HG03060 (cell line): Measurements from ENCODE around the gene CA5A.
"Not testable (repeated sequence)": the region's sequence is repeated elsewhere in the genome, so short reads cannot be mapped to it uniquely, and the experiment has no call there.

ENCODE experiments used
- ATAC-seq: cut with Tn5 transposase; IDR thresholded peaks from one replicate; pipeline ENCODE4 v1.9.1; 2021; ENCODE audit warnings: low read depth, moderate number of reproducible peaks; ENCODE audit not compliant: unreplicated experiment

CA5A gene

DNA sequence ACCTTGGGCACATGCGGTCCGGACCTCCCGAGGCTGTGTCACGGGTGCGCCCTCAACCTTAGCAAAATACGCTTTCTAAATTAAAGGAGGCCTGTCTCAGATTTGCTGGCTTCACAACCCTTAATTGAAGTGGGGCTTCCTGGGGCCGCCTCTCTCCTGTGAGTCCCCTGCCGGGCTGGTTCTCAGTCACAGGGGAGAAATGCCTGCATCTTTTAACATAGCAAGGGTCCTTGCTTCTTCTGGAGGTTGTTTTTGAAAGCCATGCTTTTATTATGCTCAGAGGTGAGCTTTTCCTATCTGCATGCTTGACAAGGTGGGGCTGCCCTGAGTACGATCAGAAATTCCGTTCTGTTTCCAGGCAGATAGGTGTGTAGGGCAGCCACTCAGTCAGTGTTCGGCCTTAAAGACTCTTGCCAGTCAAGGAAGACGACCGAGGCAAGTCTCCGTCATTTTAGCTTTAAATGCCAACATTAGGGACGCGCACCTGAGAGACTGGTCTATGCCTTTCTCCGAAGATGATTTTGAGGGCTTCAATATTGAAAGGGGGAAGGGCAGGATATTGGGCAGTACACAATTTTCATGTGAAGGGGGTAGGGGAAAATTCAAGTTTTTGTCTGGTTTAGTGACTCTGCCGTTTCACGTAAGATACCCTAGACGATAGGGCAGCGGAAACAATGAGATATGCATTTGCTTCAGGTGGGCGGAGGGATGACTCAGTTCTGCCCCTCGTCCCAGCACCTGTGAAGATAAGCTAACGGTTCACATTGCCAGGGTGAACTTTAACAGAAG lies 61.5 kb downstream of the CA5A start:
- no peak for ATAC-seq

DNA sequence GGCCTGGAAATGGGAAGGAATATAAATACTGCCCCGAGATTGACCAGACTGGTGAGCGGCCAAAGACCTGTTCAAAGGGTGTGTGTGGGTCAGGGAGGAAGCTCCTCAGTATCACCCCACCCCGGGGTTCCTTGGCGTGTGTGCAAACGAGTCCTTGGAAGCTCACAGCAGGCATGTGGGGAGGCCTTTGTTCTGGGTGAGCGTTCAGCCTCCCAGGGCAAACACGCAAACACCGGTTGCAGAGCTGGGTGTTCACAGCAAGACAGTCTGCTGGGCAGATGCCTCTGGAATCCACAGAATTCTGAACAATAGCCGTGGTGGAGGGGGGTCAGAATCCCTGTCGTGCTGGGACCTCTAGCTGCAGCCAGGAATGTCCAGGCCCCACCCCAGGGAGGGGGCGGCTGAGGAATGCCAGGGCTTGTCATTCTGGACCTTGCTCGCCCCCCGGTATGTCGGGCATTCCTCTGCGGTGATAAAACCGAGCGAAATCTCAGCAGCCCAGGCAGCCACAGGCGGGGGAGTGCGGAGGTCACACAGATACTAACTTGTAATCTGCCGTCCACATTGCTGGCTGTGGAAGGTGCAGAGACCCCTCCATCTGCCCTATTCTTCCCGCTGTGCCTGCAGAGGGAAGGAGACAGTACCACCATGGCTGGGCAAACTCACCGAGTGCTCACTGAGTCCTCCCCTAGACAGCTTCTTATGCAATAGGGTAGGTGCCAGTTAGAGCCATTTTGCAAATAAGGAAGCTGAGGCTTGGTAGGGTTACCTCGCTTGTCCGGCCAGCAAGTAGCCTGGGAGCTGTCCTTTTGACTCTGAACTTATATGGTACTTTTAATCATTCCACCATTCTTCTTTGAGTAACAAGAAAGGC lies 65.7 kb downstream of the CA5A start:
- ATAC-seq, result not testable (repeated sequence)

DNA sequence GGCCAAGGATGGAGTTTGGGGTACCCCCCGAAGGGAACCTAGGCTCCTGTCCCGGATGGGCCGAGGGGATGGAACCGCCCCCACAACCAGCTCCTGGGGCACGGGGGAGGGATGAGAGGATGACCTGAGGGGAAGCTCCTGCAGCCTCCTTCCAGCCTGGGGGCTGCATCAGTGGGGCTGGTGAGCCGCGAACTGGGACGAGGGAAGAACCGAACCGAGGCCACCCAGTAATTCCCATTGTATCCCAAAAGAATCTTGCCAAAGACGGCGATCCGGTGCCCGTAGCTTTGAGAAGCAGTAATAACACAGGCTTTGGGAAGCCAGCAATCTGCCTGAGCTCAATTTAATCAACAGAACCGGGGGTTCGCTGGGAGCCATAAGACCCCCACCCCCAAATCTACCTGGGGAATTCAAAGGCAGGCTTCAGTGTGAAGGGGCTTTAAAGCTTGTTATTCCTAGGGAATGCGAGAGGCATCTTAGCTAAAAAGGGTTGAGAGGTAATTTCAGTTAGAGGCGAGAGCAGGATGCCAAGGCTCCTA lies 66.4 kb downstream of the CA5A start:
- ATAC-seq, result not testable (repeated sequence)

DNA sequence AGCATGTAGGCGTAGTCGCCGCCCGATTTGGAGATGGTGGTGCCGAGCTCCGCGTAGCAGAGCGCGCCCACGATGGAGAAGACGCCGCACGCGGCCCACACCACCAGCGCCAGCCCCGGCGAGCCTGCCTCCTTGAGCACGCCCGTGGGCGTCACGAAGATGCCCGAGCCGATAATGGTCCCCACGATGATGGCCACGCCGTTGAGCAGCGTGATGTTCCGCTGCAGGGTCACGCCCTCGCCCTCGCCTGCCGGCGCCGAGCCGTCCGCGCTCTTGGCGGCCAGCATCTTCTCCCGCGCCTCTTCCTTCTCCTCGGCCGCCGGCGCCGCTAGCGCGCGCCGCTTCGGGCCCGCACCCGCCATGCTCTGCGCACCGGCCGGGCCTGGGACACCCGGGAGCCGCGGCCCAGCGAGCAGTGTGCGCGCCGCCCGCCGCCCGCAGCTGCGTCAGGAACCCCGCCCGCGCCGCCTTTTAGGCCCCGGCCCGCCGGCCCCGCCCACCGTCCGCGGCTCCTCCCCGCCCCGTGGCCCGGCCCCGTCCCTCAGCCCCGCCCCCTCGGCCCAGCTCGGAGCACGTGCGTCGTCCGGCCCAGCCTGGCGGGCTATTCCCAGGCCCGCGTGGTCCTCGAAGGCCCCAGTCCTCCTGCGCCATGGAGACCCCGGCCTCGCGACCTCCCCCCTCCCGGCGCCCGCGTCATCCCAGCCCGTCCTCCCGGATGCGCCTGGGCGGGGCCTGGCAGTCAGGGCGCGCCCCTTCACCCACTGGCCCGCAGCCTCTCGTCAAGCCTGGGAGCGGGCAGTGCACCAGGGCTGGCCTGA lies 67.1 kb downstream of the CA5A start, which contains the start of gene SLC7A5:
SLC7A5 (minus strand) TSS at position 447 of the 818 bp plus-strand sequence; CDS start at position 362, 85 bp downstream.
- ATAC-seq, result not testable (repeated sequence)

DNA sequence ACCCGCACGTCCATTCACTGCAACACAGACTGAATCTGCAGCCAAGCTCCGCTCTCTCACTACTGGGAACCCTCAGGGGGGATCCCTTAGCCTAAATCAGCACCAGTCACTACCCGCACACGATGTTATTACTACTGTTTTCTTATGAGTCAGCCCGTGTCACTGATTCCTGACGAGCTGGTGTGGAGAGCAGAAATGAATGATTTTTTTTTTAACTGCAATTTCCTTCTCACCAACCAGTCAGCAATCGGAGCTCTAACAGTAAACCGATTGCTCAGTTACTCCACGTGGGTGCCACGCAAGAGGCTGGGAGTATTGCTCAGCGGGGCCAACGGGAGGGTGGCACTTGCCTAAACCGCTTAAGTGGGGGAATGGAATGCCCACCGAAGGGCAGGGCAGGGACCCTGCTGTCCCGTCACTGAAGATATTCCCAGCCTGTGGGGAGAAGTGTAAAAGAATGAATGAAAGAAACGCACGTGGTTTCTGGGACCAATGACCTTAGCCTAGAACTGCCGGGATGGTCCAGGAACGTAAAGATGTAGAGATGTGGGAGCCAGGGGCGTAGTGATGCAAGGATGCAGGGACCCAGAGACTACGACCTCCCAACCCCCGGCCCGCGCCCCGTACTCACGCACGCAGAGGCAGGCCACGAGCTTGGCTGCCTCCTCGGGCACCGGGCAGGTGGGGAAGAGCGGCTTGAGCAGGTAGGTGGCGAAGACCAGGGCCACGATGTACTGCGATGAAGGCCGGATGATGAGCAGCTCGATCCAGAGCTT lies 67.9 kb downstream of the CA5A start:
- ATAC-seq, result not testable (repeated sequence)

DNA sequence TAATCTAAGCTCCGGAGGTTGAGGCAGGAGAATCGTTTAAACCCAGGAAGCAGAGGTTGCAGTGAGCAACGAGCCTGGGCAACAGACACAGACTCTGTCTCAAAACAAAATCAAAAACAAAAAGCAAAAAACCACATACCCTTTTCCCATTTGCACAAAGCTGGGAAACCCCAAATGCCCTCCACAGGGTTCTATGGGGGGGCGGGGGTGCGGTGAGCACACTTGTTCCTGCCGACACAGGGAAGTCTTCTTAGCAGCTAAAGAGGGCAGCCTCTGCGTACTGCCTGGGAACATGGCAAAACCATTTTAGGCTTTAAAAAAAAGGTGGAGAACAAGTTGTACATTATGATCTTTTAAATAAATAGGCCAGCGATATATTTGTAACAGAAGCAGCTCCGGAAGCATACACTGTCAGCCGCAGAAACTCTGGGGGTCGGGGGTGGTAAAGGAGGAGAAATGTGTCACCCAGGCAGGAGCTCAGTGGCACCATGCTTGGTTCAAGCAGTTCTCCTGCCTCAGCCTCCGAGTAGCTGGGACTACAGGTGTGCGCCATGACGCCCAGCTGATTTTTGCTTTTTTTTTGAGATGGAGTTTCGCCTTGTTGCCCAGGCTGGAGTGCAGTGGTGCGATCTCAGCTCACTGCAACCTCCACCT lies 70.3 kb downstream of the CA5A start:
- not testable (repeated sequence) for ATAC-seq

DNA sequence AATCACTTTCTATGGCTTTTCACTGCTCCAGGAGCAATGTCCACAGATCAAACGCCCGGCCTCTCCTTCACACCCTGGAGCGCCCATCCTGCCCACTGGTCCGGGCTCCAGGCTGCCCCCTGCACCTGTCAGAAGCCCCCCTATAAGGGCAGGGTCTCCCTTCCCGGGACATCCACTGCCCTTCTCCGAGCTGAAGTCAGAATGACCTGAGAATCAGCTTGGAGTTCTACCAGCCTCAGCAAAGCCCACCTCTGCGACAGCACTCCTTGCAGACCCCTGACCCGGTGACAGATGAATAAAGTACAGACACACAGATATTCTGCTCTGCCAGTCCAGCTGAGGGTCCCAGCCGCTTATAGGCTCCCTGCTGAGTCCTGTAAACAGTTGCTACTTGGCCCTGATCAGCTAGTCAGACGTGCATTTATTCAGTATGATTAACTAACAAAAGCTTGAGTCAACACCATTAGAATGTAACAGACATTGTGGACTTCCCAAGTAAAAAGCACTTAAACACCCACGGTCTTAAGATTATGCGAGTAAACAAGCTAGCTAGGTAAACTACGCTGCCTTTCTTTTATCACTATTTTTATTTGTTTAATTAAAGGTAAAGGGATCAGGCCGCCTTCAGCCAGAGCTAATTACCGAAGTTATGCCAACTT lies 71.9 kb downstream of the CA5A start:
- no peak for ATAC-seq

DNA sequence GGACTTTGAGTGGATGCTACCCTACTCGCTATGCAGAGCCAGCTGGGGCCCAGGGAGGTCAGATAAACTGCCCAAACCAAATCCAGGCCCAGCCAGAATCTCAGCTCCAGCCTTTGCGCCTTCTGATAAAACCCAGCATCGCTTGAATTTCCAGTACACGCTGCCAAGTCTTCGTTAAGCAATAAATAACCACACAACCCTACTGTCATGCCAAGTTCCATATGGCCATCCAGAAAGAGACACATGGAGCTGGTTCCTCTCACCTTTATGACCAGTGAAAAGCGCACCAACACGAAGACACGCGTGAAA lies 73.0 kb downstream of the CA5A start:
- not testable (repeated sequence) for ATAC-seq

DNA sequence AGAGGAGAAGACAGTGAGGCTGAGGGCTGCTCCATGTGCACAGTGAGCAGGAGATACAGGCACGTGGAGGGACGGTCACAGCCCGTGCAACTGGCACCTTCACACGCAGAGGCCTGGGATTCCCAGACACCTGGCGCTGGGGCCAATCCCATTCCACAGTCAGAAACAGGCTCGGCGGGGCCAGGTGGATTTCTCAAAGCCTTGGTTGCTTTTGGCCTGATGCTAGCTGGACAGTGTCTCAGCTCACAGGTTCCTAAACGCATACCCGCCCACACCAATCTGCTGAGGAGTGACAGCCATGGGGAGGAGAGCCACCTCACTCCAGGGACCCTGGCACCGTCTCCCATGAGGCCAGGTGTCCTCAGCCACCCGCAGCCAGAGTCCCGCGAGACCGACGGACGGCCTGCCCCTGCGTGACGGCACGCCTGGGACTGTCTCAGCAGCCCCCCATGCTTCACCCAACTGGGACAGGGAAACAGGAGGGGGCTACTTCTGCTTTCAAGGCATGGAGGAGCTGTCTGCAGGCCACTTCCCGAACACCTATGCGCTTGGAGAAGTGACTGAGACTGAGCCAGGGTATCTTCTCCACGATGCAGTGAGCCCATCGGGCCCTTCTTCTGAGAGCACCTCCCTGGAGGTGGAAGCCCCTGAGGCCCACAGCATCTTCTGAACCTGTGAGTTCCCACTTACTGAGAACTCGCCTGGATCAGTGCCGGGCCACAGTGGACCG lies 73.6 kb downstream of the CA5A start:
- not testable (repeated sequence) for ATAC-seq

DNA sequence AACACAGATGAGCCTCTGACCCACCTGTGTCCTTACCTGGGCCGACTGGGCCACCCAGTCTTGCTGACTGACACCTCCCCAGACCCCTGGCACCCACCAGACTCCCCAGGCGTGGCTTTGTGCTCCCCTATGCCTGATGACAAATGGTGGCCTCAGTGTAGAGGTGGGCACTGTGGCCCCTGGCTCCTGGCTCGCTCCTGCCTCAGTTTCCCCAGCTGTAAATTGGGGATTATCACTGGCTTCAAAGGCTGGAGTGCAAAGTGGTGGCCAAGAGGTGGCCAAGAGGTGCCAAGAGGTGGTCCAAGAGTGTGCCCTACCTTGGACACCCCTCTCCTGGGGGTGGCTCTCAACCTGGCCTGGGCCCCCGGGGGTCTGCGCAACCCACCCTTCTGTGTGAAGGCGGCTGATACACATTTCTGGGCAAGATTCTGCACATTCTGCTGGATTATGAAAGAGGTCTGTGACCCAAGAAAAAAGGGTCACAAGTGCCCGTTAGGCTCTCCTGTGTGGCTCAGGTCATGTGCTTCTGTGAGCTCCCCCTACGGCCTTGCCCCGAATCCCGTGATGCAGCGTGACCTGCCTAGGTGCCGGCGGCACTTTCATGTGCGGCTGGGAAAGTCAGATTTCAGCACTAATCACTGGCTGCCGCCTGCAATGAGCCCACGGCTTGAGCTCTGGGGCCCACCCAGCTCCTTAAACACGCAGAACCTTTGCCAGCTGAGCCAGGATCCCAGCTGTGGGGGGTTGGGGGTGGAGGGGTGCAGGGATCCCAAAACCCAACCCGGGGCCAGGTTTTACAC lies 74.8 kb downstream of the CA5A start:
- not testable (repeated sequence) for ATAC-seq

DNA sequence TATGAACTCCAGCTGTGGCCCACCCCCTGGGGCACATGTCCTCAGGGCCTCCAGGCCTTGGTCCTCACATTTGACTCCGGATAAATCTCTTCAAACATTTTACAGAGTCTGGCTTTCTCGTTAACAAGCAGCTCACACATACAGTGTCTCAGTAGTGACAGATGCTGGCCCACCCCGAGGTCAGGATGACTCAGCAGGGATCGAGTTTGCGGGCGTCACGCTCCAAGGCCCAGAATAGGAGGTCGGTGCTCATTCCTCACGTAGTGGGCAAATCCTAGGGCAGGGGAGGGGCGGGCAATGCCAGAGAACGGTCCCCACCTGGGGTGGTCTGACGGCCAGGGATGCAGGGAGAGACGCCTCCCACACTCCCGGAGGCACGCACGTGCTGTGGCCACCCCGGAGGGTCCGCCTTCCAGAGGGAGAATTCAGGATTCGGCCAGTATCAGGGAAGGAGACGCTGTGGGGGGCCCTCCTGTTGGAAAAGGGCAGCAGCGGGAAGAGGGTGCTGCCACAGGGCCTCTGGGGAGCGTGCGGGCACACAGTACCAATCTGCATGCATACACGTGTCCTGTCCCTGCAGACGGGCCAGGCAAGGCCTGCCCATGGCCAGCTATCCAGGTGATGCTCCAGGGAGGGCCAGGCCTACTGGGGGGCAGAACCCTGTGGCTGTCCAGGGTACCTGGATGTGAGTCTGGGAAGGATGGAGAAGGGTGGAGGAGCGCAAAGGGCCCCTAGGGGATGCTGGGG lies 75.6 kb downstream of the CA5A start:
- no peak for ATAC-seq

DNA sequence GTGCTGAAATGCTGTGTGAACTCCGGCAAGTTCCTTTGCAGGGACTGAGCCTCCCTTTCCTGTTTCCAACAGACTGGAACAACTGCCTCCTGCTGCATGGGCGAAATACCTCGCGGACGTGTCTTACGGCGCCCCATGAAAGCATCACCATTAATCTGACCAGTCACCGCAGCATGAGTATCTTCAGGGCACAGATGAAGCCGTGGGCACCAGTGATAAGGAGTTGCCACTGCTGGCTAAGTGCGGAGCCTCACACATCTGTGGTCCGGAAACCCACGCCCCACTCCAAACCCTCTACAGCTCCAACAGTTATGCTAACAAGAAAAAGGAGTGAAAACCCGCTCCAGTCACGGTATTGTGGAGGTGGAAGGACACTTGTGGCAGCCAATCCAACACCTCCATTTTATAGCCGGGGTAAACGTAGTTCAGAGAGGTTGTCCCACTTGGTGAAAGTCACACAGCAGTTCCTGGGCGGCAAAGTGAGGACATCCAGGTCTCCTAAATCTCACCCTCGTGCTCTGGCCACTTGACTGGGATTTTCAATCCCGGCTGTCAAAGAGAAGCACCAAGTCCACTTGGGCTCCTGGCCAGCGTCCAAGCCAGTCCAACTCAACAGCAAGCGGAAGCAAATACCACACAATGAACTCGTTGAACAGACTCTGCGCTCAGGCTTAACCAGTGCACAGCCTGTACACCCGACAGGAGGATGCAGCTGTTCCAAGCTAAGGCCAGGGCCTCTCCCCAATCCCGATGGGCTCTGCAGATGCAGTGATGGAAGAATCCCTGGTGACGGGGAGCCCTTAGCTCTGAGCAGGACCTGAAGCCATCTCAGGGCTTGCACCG lies 78.0 kb downstream of the CA5A start:
- ATAC-seq, result not testable (repeated sequence)

DNA sequence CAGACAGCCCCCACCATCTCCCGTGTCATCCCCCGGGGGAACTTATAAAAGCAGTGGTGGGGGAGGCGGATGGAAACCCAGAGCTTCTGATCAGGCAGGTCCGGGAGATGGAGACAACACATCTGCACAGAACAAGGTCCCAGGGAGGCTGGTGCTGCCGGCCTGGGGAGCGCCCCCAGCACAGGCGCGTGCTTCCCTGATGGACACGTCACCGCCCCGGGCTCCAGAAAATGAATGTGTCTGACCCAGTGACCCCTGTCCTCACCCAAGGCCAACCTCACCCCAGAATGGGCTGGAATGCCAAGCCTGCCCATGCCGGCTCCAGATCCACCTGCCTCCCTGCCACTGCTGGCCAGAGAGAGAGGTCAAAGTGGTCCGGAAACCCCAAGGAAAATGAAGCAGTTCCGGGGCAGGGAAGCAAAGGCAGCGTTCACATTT lies 79.5 kb downstream of the CA5A start:
- no peak for ATAC-seq

DNA sequence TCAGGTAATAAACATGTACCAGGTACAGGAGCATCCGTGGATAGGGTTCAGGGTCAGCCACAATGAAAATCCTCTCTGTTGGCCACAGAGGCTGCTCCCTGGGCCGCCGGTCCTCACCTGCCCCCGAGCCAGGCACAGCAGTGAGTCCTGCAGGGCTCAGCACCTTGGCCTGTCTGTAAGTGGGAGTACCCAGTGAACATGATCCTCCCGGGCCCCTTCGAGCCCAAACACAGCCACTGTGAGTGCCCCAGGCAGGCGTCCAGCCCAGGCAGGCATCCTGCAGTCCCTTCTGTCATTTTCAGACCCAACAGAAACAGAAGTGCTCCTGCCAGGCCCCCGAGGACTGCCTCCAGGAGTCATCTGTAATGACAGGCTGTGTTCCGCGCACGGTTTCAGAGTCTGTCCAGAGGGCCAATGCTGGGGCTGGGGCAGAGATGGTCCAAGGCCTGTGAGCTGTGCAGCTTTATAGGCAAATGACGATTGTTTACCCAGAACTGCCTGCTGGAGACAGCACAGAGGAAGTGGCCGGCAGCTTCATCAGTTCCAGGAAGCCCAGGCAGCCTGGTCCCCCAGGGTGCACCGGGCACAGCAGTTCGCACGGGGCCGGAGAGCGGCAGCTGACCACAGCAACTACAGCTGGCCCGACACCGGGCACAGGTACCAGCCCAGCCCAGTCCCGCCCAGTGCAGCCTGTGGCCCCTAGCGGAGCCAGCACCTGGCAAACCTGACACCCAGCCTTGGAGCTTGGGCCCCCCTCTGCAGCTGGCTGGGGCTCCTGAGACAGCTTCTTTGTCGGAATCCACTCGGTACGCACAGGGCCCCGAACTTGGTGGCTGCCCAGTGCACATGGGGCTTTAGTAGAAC lies 80.2 kb downstream of the CA5A start:
- ATAC-seq, result no peak
